A549 treated with AZD9567 at 1 μM for 4 hours (cell line): ENCODE data around the gene UGT2B11. TPM values are rescaled to one million over a fixed set of nuclear protein-coding genes. Genes with fewer than 3 reads are reported as not detected.

ENCODE experiments used
- total RNA-seq: library from RNA; stranded (reverse); fragments of 200-300 nt; extraction: Qiagen RNA extraction; gene quantifications from 5 replicates; pipeline ENCODE4 v1.2.3, GENCODE V29; 2022; ENCODE audit not compliant: insufficient read depth

Gene UGT2B11
- 0.03 to 0.15 TPM (median 0.09 TPM) in 4 of 5 replicates, not detected in the other for total RNA-seq

GRCh38 chr4:69214716-69215115 lies at the start of gene UGT2B11:
Gene UGT2B11, minus strand, starts transcription at chr4:69214748. Its CDS starts 26 bp downstream, at chr4:69214722.

Other genes starting within 250 kb of the UGT2B11 start
- 0.09 to 0.42 TPM (median 0.19 TPM) in 4 of 5 replicates, not detected in the other for gene UGT2B7, start 118.3 kb downstream of the UGT2B11 start, total RNA-seq
- gene UGT2B28, start 65.7 kb upstream of the UGT2B11 start, total RNA-seq, result not detected in 5 replicates